HEK293 (cell line): ENCODE results near the gene MAGI2.

ENCODE experiments used
- ATF2 ChIP-seq: fragments of 450-650 bp; formaldehyde crosslinking; IDR thresholded peaks from 2 replicates; pipeline ENCODE4 v1.5.1; 2016; ENCODE audit warnings: missing biosample characterization, missing genetic modification characterization, low read depth
- IKZF3 ChIP-seq: fragments of 450-650 bp; IDR thresholded peaks from 2 replicates; pipeline ENCODE4 v1.5.0; 2018; ENCODE audit warnings: missing biosample characterization, mild to moderate bottlenecking, missing genetic modification characterization, moderate library complexity
- YY1 ChIP-seq: fragments of 450-650 bp; formaldehyde crosslinking; IDR thresholded peaks from 2 replicates; pipeline ENCODE4 v1.5.1; 2018; ENCODE audit warnings: missing biosample characterization, missing genetic modification characterization
- ZBTB11 ChIP-seq: fragments of 450-650 bp; formaldehyde crosslinking; conservative IDR thresholded peaks from 2 replicates; pipeline ENCODE4 v1.5.1; 2016; ENCODE audit warnings: low read depth, missing biosample characterization, missing genetic modification characterization
- ZBTB21 ChIP-seq: fragments of 450-650 bp; formaldehyde crosslinking; IDR thresholded peaks from 2 replicates; pipeline ENCODE4 v1.5.1; 2017; ENCODE audit warnings: missing biosample characterization, missing genetic modification characterization
- ZBTB26 ChIP-seq: fragments of 450-650 bp; formaldehyde crosslinking; optimal IDR thresholded peaks from 2 replicates; pipeline ENCODE3; 2016; ENCODE audit warnings: missing biosample characterization, mild to moderate bottlenecking, missing genetic modification characterization
- ZNF112 ChIP-seq: fragments of 450-650 bp; formaldehyde crosslinking; IDR thresholded peaks from 2 replicates; pipeline ENCODE4 v1.5.0; 2017; ENCODE audit warnings: missing biosample characterization, missing genetic modification characterization
- ZNF175 ChIP-seq: fragments of 450-650 bp; formaldehyde crosslinking; IDR thresholded peaks from 2 replicates; pipeline ENCODE4 v1.5.1; 2016; ENCODE audit warnings: missing biosample characterization, missing genetic modification characterization
- ZNF266 ChIP-seq: fragments of 450-650 bp; formaldehyde crosslinking; IDR thresholded peaks from 2 replicates; pipeline ENCODE4 v1.5.1; 2016; ENCODE audit warnings: missing biosample characterization, missing genetic modification characterization, low read depth
- ZNF747 ChIP-seq: fragments of 450-650 bp; formaldehyde crosslinking; IDR thresholded peaks from 2 replicates; pipeline ENCODE4 v1.5.1; 2016; ENCODE audit warnings: missing biosample characterization, missing genetic modification characterization
- ZNF768 ChIP-seq: fragments of 450-650 bp; formaldehyde crosslinking; IDR thresholded peaks from 2 replicates; pipeline ENCODE4 v1.5.1; 2018; ENCODE audit warnings: missing biosample characterization, mild to moderate bottlenecking, missing genetic modification characterization
- ZSCAN23 ChIP-seq: fragments of 450-650 bp; formaldehyde crosslinking; IDR thresholded peaks from 2 replicates; pipeline ENCODE4 v1.5.1; 2016; ENCODE audit warnings: missing biosample characterization, missing genetic modification characterization
- TF ChIP-seq, protein P1 (sequence below): fragments of 450-650 bp; formaldehyde crosslinking; IDR thresholded peaks from 2 replicates; pipeline ENCODE4 v1.5.1; 2016; ENCODE audit warnings: missing biosample characterization, missing genetic modification characterization
- TF ChIP-seq, protein P2 (sequence below): fragments of 450-650 bp; formaldehyde crosslinking; IDR thresholded peaks from 2 replicates; pipeline ENCODE4 v1.5.1; 2016; ENCODE audit warnings: missing biosample characterization, missing genetic modification characterization

DNA sequence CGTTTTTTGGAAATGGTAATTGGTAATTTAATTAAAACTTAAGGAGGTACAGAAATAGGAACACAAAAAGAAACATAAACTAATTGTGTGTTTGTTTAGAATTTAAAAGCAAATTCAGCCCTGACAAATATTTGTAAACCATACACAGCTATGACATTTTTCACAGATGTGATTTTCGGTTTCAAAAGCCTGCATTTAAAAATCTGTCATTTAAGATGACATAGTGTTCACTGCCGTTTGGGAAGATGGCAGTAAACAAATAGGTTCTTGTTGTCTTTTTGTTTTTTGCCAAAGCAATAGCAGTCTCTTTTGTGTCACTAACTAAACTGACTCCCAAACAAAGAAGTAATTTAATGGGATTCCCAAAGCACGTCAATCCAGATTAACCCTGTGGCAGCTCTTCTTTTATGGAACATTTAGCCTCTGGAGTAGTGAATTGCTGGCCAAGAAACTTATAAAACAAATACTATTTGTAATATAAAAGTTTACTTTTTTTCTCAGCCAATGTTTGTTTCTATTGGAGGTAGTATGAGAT, 957.3 kb downstream of the MAGI2 start:
- TF ChIP-seq IKZF3 (tag by site-specific recombination) (no peak), ZNF175 (tag by site-specific recombination) (no peak), ZNF747 (tag by site-specific recombination) (no peak), ZNF266 (tag by site-specific recombination) (no peak), ZNF768 (tag by site-specific recombination) (no peak), ZSCAN23 (no peak), ZBTB26 (no peak), ZBTB11 (tag by site-specific recombination) (no peak), ZNF112 (no peak), ATF2 (no peak), YY1 (tag by site-specific recombination) (no peak), ZBTB21 (tag by site-specific recombination) (no peak)
- TF ChIP-seq, protein P1, sequence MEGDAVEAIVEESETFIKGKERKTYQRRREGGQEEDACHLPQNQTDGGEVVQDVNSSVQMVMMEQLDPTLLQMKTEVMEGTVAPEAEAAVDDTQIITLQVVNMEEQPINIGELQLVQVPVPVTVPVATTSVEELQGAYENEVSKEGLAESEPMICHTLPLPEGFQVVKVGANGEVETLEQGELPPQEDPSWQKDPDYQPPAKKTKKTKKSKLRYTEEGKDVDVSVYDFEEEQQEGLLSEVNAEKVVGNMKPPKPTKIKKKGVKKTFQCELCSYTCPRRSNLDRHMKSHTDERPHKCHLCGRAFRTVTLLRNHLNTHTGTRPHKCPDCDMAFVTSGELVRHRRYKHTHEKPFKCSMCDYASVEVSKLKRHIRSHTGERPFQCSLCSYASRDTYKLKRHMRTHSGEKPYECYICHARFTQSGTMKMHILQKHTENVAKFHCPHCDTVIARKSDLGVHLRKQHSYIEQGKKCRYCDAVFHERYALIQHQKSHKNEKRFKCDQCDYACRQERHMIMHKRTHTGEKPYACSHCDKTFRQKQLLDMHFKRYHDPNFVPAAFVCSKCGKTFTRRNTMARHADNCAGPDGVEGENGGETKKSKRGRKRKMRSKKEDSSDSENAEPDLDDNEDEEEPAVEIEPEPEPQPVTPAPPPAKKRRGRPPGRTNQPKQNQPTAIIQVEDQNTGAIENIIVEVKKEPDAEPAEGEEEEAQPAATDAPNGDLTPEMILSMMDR (tag by site-specific recombination), result no peak
- TF ChIP-seq, protein P2, sequence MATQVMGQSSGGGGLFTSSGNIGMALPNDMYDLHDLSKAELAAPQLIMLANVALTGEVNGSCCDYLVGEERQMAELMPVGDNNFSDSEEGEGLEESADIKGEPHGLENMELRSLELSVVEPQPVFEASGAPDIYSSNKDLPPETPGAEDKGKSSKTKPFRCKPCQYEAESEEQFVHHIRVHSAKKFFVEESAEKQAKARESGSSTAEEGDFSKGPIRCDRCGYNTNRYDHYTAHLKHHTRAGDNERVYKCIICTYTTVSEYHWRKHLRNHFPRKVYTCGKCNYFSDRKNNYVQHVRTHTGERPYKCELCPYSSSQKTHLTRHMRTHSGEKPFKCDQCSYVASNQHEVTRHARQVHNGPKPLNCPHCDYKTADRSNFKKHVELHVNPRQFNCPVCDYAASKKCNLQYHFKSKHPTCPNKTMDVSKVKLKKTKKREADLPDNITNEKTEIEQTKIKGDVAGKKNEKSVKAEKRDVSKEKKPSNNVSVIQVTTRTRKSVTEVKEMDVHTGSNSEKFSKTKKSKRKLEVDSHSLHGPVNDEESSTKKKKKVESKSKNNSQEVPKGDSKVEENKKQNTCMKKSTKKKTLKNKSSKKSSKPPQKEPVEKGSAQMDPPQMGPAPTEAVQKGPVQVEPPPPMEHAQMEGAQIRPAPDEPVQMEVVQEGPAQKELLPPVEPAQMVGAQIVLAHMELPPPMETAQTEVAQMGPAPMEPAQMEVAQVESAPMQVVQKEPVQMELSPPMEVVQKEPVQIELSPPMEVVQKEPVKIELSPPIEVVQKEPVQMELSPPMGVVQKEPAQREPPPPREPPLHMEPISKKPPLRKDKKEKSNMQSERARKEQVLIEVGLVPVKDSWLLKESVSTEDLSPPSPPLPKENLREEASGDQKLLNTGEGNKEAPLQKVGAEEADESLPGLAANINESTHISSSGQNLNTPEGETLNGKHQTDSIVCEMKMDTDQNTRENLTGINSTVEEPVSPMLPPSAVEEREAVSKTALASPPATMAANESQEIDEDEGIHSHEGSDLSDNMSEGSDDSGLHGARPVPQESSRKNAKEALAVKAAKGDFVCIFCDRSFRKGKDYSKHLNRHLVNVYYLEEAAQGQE, result no peak
